ENCODE results near the gene DGKI. TPM values are rescaled to one million over a fixed set of nuclear protein-coding genes. Genes with fewer than 3 reads are reported as not detected.

DGKI gene
- total RNA-seq, 1 experiment from 2014 or later, result 0.15 TPM

DNA sequence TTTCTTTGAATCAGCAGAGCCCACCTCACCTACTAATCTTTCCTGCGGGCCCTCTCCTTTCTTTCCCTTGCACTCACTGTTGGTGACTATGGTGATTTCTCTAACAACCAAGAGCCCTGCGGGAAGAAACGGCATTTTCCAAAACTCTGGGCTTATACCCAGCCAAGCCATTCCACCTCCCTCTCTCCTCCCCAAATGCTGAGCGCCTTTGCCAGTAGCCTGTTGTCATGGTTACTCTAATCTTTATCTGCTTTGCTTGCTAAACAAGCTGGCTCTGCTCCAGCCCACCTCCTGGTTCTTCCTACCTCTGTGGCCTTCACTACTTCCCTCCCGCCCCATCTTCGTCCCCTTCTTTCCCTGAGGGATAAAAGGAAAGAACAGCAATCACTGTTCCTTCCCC, 86.7 kb downstream of the DGKI start:
- Histone ChIP-seq H2AFZ (ENCODE audit: low read depth, low read length, poor library complexity, severe bottlenecking) (no peak overlapping the region), H4K20me1 (ENCODE audit: insufficient read depth) (no peaks in the 10 kb centered on the region), H3K79me2 (ENCODE audit: insufficient read depth, low read length) (no peaks in the 10 kb centered on the region), H3K4me2 (ENCODE audit: low read length) (no peak overlapping the region), H3K9ac (ENCODE audit: low read length) (no peak overlapping the region), H3K27ac (ENCODE audit: low read depth, low read length) (no peak overlapping the region), H3K9me2 (ENCODE audit: insufficient read depth) (no peaks in the 10 kb centered on the region), H3K4me3 (replicated peaks in 1 of 2; ENCODE audit: low read depth in 1 of 2, low read length in 2 of 2) (no peak overlapping the region), H3K27me3 (ENCODE audit: insufficient read depth, low read length) (peaks cover 67% of the 10 kb centered on the region), H3K4me1 (ENCODE audit: control insufficient read depth in 1 of 2, insufficient read depth in 2 of 2, low read length in 2 of 2) (no peaks in the 10 kb centered on the region), H3K9me3 (ENCODE audit: control insufficient read depth in 1 of 2, insufficient read depth in 1 of 2, low read depth in 1 of 2, low read length in 2 of 2) (no peaks in the 10 kb centered on the region), H3K36me3 (ENCODE audit: control insufficient read depth in 1 of 2, insufficient read depth in 2 of 2, low read length in 2 of 2) (no peaks in the 10 kb centered on the region)
- POLR2A ChIA-PET, result no interaction called here
- DNase-seq (ENCODE audit: low read depth, low spot score) (no peak), ATAC-seq (no peak)
- no TSS peak for BruUV-seq (replicated peaks)
- CTCF ChIA-PET, result no interaction called here
- RAD21 ChIA-PET (ENCODE audit: low non-redundant PET in 1 of 2, low total read pairs in 2 of 2, uncharacterized antibody in 2 of 2, unreplicated experiment in 2 of 2), result no interaction called here
- TF ChIP-seq POLR2A (IDR thresholded peaks at IDR 0.05; ENCODE audit: borderline replicate concordance, extremely low read depth, insufficient read depth, insufficient read length) (no peak), EGR1 (IDR thresholded peaks at IDR 0.05; ENCODE audit: low read depth) (no peak), YY1 (IDR thresholded peaks at IDR 0.05; ENCODE audit: extremely low read depth, insufficient replicate concordance, low read depth, low read length) (no peak), RAD21 (IDR thresholded peaks at IDR 0.05; ENCODE audit: low read depth) (no peak)
- TF ChIP-seq, protein P1, sequence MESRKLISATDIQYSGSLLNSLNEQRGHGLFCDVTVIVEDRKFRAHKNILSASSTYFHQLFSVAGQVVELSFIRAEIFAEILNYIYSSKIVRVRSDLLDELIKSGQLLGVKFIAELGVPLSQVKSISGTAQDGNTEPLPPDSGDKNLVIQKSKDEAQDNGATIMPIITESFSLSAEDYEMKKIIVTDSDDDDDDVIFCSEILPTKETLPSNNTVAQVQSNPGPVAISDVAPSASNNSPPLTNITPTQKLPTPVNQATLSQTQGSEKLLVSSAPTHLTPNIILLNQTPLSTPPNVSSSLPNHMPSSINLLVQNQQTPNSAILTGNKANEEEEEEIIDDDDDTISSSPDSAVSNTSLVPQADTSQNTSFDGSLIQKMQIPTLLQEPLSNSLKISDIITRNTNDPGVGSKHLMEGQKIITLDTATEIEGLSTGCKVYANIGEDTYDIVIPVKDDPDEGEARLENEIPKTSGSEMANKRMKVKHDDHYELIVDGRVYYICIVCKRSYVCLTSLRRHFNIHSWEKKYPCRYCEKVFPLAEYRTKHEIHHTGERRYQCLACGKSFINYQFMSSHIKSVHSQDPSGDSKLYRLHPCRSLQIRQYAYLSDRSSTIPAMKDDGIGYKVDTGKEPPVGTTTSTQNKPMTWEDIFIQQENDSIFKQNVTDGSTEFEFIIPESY (IDR thresholded peaks at IDR 0.05; ENCODE audit: extremely low read depth, insufficient replicate concordance, low read length), result no peak
- intact Hi-C loops (cut with micrococcal nuclease), result no loop called here

DNA sequence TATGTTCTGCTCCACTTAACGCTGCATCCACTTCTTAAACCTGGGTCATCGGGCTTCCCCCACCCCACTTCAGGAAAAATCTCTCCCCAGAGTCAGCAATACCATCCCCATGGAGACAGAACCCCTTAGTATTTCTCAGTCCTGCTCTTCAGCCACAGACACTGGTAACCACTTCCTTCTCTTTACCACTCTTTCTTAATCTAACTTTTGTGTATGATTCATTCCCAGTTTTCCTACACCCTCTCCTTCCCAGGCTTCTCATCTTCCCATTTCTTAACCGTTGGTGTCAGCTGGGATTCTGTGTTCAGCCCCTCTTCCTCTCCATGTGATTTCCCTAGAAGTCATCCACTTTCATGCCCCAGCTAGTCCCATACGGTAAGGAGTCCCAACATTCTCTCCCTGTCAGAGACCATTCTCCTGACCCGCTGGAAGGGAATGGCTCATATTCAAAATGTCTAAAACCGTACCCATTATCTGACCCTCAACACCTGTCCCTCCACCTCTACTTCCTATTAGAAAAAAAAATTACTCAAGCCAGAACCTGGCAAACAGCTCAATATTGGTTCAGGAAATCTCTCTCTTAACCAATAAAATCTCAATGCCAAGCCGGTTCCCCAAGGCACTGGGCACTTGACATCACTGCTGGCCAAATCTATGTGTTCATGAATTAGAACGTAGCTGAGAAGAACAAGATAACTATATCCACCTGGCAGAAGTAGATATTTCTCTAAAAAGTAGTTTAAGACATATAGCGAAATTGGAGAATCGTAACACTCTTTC, 89.4 kb downstream of the DGKI start:
- no peaks in the 10 kb centered on the region for H3K36me3 ChIP-seq (ENCODE audit: control insufficient read depth in 1 of 2, insufficient read depth in 2 of 2, low read length in 2 of 2)
- no peaks in the 10 kb centered on the region for H3K9me3 ChIP-seq (ENCODE audit: control insufficient read depth in 1 of 2, insufficient read depth in 1 of 2, low read depth in 1 of 2, low read length in 2 of 2)
- intact Hi-C loops (cut with micrococcal nuclease), result no loop called here
- POLR2A ChIA-PET, result no interaction called here
- no peak overlapping the region for H3K4me2 ChIP-seq (ENCODE audit: low read length)
- no peak overlapping the region for H3K9ac ChIP-seq (ENCODE audit: low read length)
- H3K9me2 ChIP-seq (ENCODE audit: insufficient read depth), result no peaks in the 10 kb centered on the region
- peaks cover 68% of the 10 kb centered on the region for H3K27me3 ChIP-seq (ENCODE audit: insufficient read depth, low read length)
- H3K4me3 ChIP-seq (replicated peaks in 1 of 2; ENCODE audit: low read depth in 1 of 2, low read length in 2 of 2), result no peak overlapping the region
- no peaks in the 10 kb centered on the region for H3K79me2 ChIP-seq (ENCODE audit: insufficient read depth, low read length)
- RAD21 ChIA-PET (ENCODE audit: low non-redundant PET in 1 of 2, low total read pairs in 2 of 2, uncharacterized antibody in 2 of 2, unreplicated experiment in 2 of 2), result no interaction called here
- no peak for ATAC-seq
- no peaks in the 10 kb centered on the region for H4K20me1 ChIP-seq (ENCODE audit: insufficient read depth)
- no peak overlapping the region for H2AFZ ChIP-seq (ENCODE audit: low read depth, low read length, poor library complexity, severe bottlenecking)
- no TSS peak for BruUV-seq (replicated peaks)
- H3K4me1 ChIP-seq (ENCODE audit: control insufficient read depth in 1 of 2, insufficient read depth in 2 of 2, low read length in 2 of 2), result no peaks in the 10 kb centered on the region
- CTCF ChIA-PET, result no interaction called here
- no peak overlapping the region for H3K27ac ChIP-seq (ENCODE audit: low read depth, low read length)
- no peak for DNase-seq (ENCODE audit: low read depth, low spot score)
- TF ChIP-seq POLR2A (IDR thresholded peaks at IDR 0.05; ENCODE audit: borderline replicate concordance, extremely low read depth, insufficient read depth, insufficient read length) (no peak), FOSL1 (IDR thresholded peaks at IDR 0.05; ENCODE audit: low read depth) (no peak), TCF7L2 (IDR thresholded peaks at IDR 0.05; ENCODE audit: borderline replicate concordance, extremely low read depth, insufficient read depth, insufficient read length) (no peak), JUND (IDR thresholded peaks at IDR 0.05) (no peak), SRF (IDR thresholded peaks at IDR 0.05; ENCODE audit: low read depth) (no peak), RAD21 (IDR thresholded peaks at IDR 0.05; ENCODE audit: low read depth) (no peak), POLR2AphosphoS5 (IDR thresholded peaks at IDR 0.05; ENCODE audit: low read depth, low read length) (no peak)
- TF ChIP-seq, protein P2, sequence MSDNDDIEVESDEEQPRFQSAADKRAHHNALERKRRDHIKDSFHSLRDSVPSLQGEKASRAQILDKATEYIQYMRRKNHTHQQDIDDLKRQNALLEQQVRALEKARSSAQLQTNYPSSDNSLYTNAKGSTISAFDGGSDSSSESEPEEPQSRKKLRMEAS (IDR thresholded peaks at IDR 0.05), result no peak
- TF ChIP-seq, protein P3, sequence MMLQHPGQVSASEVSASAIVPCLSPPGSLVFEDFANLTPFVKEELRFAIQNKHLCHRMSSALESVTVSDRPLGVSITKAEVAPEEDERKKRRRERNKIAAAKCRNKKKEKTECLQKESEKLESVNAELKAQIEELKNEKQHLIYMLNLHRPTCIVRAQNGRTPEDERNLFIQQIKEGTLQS (IDR thresholded peaks at IDR 0.05), result no peak
- TF ChIP-seq, protein P4, sequence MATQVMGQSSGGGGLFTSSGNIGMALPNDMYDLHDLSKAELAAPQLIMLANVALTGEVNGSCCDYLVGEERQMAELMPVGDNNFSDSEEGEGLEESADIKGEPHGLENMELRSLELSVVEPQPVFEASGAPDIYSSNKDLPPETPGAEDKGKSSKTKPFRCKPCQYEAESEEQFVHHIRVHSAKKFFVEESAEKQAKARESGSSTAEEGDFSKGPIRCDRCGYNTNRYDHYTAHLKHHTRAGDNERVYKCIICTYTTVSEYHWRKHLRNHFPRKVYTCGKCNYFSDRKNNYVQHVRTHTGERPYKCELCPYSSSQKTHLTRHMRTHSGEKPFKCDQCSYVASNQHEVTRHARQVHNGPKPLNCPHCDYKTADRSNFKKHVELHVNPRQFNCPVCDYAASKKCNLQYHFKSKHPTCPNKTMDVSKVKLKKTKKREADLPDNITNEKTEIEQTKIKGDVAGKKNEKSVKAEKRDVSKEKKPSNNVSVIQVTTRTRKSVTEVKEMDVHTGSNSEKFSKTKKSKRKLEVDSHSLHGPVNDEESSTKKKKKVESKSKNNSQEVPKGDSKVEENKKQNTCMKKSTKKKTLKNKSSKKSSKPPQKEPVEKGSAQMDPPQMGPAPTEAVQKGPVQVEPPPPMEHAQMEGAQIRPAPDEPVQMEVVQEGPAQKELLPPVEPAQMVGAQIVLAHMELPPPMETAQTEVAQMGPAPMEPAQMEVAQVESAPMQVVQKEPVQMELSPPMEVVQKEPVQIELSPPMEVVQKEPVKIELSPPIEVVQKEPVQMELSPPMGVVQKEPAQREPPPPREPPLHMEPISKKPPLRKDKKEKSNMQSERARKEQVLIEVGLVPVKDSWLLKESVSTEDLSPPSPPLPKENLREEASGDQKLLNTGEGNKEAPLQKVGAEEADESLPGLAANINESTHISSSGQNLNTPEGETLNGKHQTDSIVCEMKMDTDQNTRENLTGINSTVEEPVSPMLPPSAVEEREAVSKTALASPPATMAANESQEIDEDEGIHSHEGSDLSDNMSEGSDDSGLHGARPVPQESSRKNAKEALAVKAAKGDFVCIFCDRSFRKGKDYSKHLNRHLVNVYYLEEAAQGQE (IDR thresholded peaks at IDR 0.05; ENCODE audit: low read depth), result no peak

Measured in HCT116 (cell line).